MM.1S (cell line): ENCODE data around the gene AKAP13.

Experiments
- DNase-seq: peaks from one replicate; pipeline ENCODE4 v3.0.0-alpha.2; 2015
- H2AFZ ChIP-seq: fragments of 300-600 bp; sonication (generic); 2 replicates; pipeline ENCODE4 v1.6.0; 2016; ENCODE audit warnings: antibody characterized with exemption, low read length
- H3F3A ChIP-seq: fragments of 300-600 bp; sonication (generic); 2 replicates; pipeline ENCODE4 v1.6.1; 2016; ENCODE audit warnings: mild to moderate bottlenecking, antibody characterized with exemption, low read length, moderate library complexity, mixed read lengths; ENCODE audit not compliant: insufficient read depth
- H3K27ac ChIP-seq: fragments of 300-600 bp; sonication (generic); 2 replicates; pipeline ENCODE4 v1.5.1; 2016; ENCODE audit warnings: mild to moderate bottlenecking, low read length
- H3K27me3 ChIP-seq: fragments of 300-600 bp; sonication (generic); replicated peaks from 2 replicates; pipeline ENCODE4 v1.6.0; 2016; ENCODE audit warnings: low read length; ENCODE audit not compliant: insufficient read depth
- H3K36me3 ChIP-seq: fragments of 300-600 bp; sonication (generic); replicated peaks from 2 replicates; pipeline ENCODE4 v1.6.1; 2016; ENCODE audit warnings: mild to moderate bottlenecking, low read length, mixed read lengths; ENCODE audit not compliant: insufficient read depth
- H3K4me1 ChIP-seq: fragments of 300-600 bp; sonication (generic); 2 replicates; pipeline ENCODE4 v1.6.1; 2016; ENCODE audit warnings: low read length, mixed read lengths
- H3K4me2 ChIP-seq: fragments of 300-600 bp; sonication (generic); 2 replicates; pipeline ENCODE4 v1.6.0; 2016; ENCODE audit warnings: low read depth, low read length
- H3K4me3 ChIP-seq: fragments of 300-600 bp; sonication (generic); 2 replicates; pipeline ENCODE4 v1.5.1; 2016; ENCODE audit warnings: low read length, mixed read lengths
- H3K79me2 ChIP-seq: fragments of 300-600 bp; sonication (generic); 2 replicates; pipeline ENCODE4 v1.6.1; 2016; ENCODE audit warnings: mixed run types, low read length, mixed read lengths
- H3K9ac ChIP-seq: fragments of 300-600 bp; sonication (generic); 2 replicates; pipeline ENCODE4 v1.6.1; 2016; ENCODE audit warnings: low read length, mixed read lengths
- H3K9me2 ChIP-seq: fragments of 300-600 bp; sonication (generic); replicated peaks from 2 replicates; pipeline ENCODE4 v1.6.1; 2016; ENCODE audit warnings: mild to moderate bottlenecking, low read length, mixed read lengths; ENCODE audit not compliant: insufficient read depth
- H3K9me3 ChIP-seq: fragments of 300-600 bp; sonication (generic); replicated peaks from 2 replicates; pipeline ENCODE4 v1.6.1; 2016; ENCODE audit warnings: mild to moderate bottlenecking, low read length, mixed read lengths; ENCODE audit not compliant: insufficient read depth
- H4K20me1 ChIP-seq: fragments of 300-600 bp; sonication (generic); 2 replicates; pipeline ENCODE4 v1.6.1; 2016; ENCODE audit warnings: mild to moderate bottlenecking, low read length, moderate library complexity, mixed read lengths; ENCODE audit not compliant: insufficient read depth
- CTCF ChIP-seq: fragments of 300-600 bp; sonication (generic); IDR thresholded peaks from 2 replicates; pipeline ENCODE4 v1.5.1; 2016; ENCODE audit warnings: antibody characterized with exemption, low read length, mixed read lengths
- EZH2 ChIP-seq: fragments of 300-600 bp; sonication (generic); optimal IDR thresholded peaks from 2 replicates; pipeline ENCODE3; 2017; ENCODE audit warnings: low read depth, mild to moderate bottlenecking, antibody characterized with exemption, low read length, mixed read lengths
- EZH2phosphoT487 ChIP-seq: fragments of 300-600 bp; sonication (generic); IDR thresholded peaks from 2 replicates; pipeline ENCODE4 v1.6.1; 2018; ENCODE audit warnings: antibody characterized with exemption, low read length

The AKAP13 gene

GRCh38 chr15:85419161-85419560, 38.8 kb downstream of the AKAP13 start:
- no peak overlapping the region for H3K9ac ChIP-seq
- no peaks in the 10 kb centered on the region for H4K20me1 ChIP-seq
- peaks cover 17% of the 10 kb centered on the region for H3K4me1 ChIP-seq
- H3K27me3 ChIP-seq, result no peaks in the 10 kb centered on the region
- no peak overlapping the region for H3K4me3 ChIP-seq
- H3K9me2 ChIP-seq, result no peaks in the 10 kb centered on the region
- peaks cover 77% of the 10 kb centered on the region for H3K79me2 ChIP-seq
- no peak for TF ChIP-seq EZH2
- no peak for TF ChIP-seq EZH2phosphoT487
- TF ChIP-seq CTCF, result no peak
- H2AFZ ChIP-seq, result no peak overlapping the region
- H3K27ac ChIP-seq, result no peak overlapping the region
- no peak for DNase-seq
- no peaks in the 10 kb centered on the region for H3K9me3 ChIP-seq
- no peak overlapping the region for H3K4me2 ChIP-seq
- no peaks in the 10 kb centered on the region for H3K36me3 ChIP-seq
- peaks cover 3% of the 10 kb centered on the region; the same call in 1 of the 2 replicates for H3F3A ChIP-seq

- Histone ChIP-seq H3K4me3 (no peak overlapping the region), H3K9me3 (no peaks in the 10 kb centered on the region), H3K79me2 (peaks cover 70% of the 10 kb centered on the region), H3K27ac (no peak overlapping the region), H3K36me3 (no peaks in the 10 kb centered on the region), H3K9ac (no peak overlapping the region), H2AFZ (no peak overlapping the region), H3F3A (no peaks in the 10 kb centered on the region), H3K9me2 (no peaks in the 10 kb centered on the region), H4K20me1 (no peaks in the 10 kb centered on the region), H3K27me3 (no peaks in the 10 kb centered on the region), H3K4me2 (no peak overlapping the region), H3K4me1 (peaks cover 8% of the 10 kb centered on the region; the same call in 1 of the 2 replicates)
- no peak for DNase-seq
- no peak for TF ChIP-seq CTCF
- TF ChIP-seq EZH2, result no peak
- TF ChIP-seq EZH2phosphoT487, result no peak
Measured at GRCh38 chr15:85421116-85421925, 40.9 kb downstream of the AKAP13 start.

GRCh38 chr15:85422607-85423006, 42.2 kb downstream of the AKAP13 start:
- Histone ChIP-seq H3K4me1 (peaks cover 8% of the 10 kb centered on the region; the same call in 1 of the 2 replicates), H3K9me3 (no peaks in the 10 kb centered on the region), H3K79me2 (peaks cover 67% of the 10 kb centered on the region)

More at GRCh38 chr15:85422607-85423006, 42.2 kb downstream of the AKAP13 start:
- TF ChIP-seq EZH2 (no peak), EZH2phosphoT487 (no peak), CTCF (no peak)
- Histone ChIP-seq H4K20me1 (no peaks in the 10 kb centered on the region), H3K9ac (no peak overlapping the region), H3K36me3 (no peaks in the 10 kb centered on the region), H3K4me3 (no peak overlapping the region), H3F3A (no peaks in the 10 kb centered on the region), H3K27me3 (no peaks in the 10 kb centered on the region), H3K27ac (no peak overlapping the region), H3K9me2 (no peaks in the 10 kb centered on the region), H3K4me2 (no peak overlapping the region), H2AFZ (no peak overlapping the region)
- no peak for DNase-seq
